IPS-NIHi11 (cell line): Measurements from ENCODE around the gene ACSS1.

ENCODE experiments used
- DNase-seq: peaks from one replicate; pipeline ENCODE4 v3.0.0; 2012; ENCODE audit warnings: mixed read lengths, low spot score

ACSS1 gene

GRCh38 chr20:25046181-25046641 lies 11.7 kb downstream of the ACSS1 start:
- no peak for DNase-seq

GRCh38 chr20:25045343-25045712 lies 12.6 kb downstream of the ACSS1 start:
- DNase-seq: no peak

GRCh38 chr20:25044660-25045342 lies 13.1 kb downstream of the ACSS1 start:
- DNase-seq: no peak

- DNase-seq: no peak
Observed at GRCh38 chr20:25044261-25044560, 13.7 kb downstream of the ACSS1 start.

GRCh38 chr20:25043499-25044260 lies 14.3 kb downstream of the ACSS1 start:
- DNase-seq: no peak

- no peak for DNase-seq
Observed at GRCh38 chr20:25042531-25043498, 15.1 kb downstream of the ACSS1 start.

- no peak for DNase-seq
Observed at GRCh38 chr20:25041813-25042530, 16.0 kb downstream of the ACSS1 start.

GRCh38 chr20:25040438-25040831 lies 17.5 kb downstream of the ACSS1 start:
- DNase-seq: no peak

GRCh38 chr20:25039697-25040437 lies 18.1 kb downstream of the ACSS1 start:
- DNase-seq: peak; percentile 46

- DNase-seq: no peak
Observed at GRCh38 chr20:25038591-25039015, 19.3 kb downstream of the ACSS1 start.

GRCh38 chr20:25038103-25038410 lies 19.9 kb downstream of the ACSS1 start:
- DNase-seq: no peak

- no peak for DNase-seq
Observed at GRCh38 chr20:25037288-25038102, 20.4 kb downstream of the ACSS1 start.

- no peak for DNase-seq
Observed at GRCh38 chr20:25036331-25036936, 21.5 kb downstream of the ACSS1 start.

GRCh38 chr20:25035921-25036320 lies 22.0 kb downstream of the ACSS1 start:
- DNase-seq: no peak

- DNase-seq: no peak
Observed at GRCh38 chr20:25033924-25034300, 24.0 kb downstream of the ACSS1 start.

- no peak for DNase-seq
Observed at GRCh38 chr20:25033265-25033923, 24.5 kb downstream of the ACSS1 start.

- peak; percentile 42 for DNase-seq
Observed at GRCh38 chr20:25032478-25033264, 25.3 kb downstream of the ACSS1 start.

- no peak for DNase-seq
Observed at GRCh38 chr20:25032065-25032477, 25.9 kb downstream of the ACSS1 start.

GRCh38 chr20:25031241-25031640 lies 26.7 kb downstream of the ACSS1 start:
- DNase-seq: no peak
